ENCODE data around the gene B4GALNT3. TPM values are rescaled to one million over a fixed set of nuclear protein-coding genes. Genes with fewer than 3 reads are reported as not detected.
A peak's percentile ranks its signal among the peaks of the same experiment; 100 is the strongest.
"Not testable (repeated sequence)": the region's sequence is repeated elsewhere in the genome, so short reads cannot be mapped to it uniquely, and the experiment has no call there.

The B4GALNT3 gene
- total and polyA plus RNA-seq, 2 experiments from 2014 or later: 0.11 TPM; not detected in 1

- H3K9ac ChIP-seq: peak overlapping the region; percentile 61
- no peak for TF ChIP-seq EZH2phosphoT487 (IDR thresholded peaks at IDR 0.05; ENCODE audit: insufficient read depth, low read depth)
- TF ChIP-seq EZH2 (IDR thresholded peaks at IDR 0.05; ENCODE audit: insufficient read depth, poor library complexity, severe bottlenecking): no peak
- H3K27me3 ChIP-seq (replicated peaks; ENCODE audit: insufficient read depth): no peaks in the 10 kb centered on the region
- no peaks in the 10 kb centered on the region for H3K36me3 ChIP-seq (ENCODE audit: low read depth)
- WGBS, 2 experiments (ENCODE audit: low coverage in 1 of 2, low lambda C conversion rate in 2 of 2, missing lambda C conversion rate in 2 of 2): 37 to 38% methylated on average over 3 of the region's 3 CpGs
- no peaks in the 10 kb centered on the region for H3K79me2 ChIP-seq (ENCODE audit: insufficient read depth)
- H3K9me2 ChIP-seq (ENCODE audit: insufficient read depth): no peaks in the 10 kb centered on the region
- H3K9me3 ChIP-seq (ENCODE audit: low read depth): no peaks in the 10 kb centered on the region
- H3K4me1 ChIP-seq (ENCODE audit: insufficient read depth): peaks cover 31% of the 10 kb centered on the region
- H2AFZ ChIP-seq: peak overlapping the region; percentile 93
- no peak overlapping the region for H3K4me2 ChIP-seq (ENCODE audit: unreplicated experiment)
- in situ Hi-C loops (cut with MboI): loop anchor here (10.0 kb wide), 1 partner anchor 180 kb away; the partner anchor contains the start of gene WNK1
- peaks cover 26% of the 10 kb centered on the region for H3F3A ChIP-seq (ENCODE audit: insufficient read depth)
- H3K27ac ChIP-seq: peak overlapping the region; percentile 76
- H3K4me3 ChIP-seq: no peak overlapping the region
- no peaks in the 10 kb centered on the region for H4K20me1 ChIP-seq (ENCODE audit: insufficient read depth)
- peak; percentile 83 for DNase-seq
These were observed 114.9 kb downstream of the B4GALNT3 start for GRCh38 chr12:574475-575128.

- Histone ChIP-seq H3K36me3 (ENCODE audit: low read depth) (no peaks in the 10 kb centered on the region), H3K27ac (peak overlapping the region; percentile 76), H3K9ac (peak overlapping the region; percentile 61), H3F3A (ENCODE audit: insufficient read depth) (peaks cover 26% of the 10 kb centered on the region), H3K27me3 (replicated peaks; ENCODE audit: insufficient read depth) (no peaks in the 10 kb centered on the region), H3K4me2 (ENCODE audit: unreplicated experiment) (peak overlapping the region; percentile 30), H3K4me3 (no peak overlapping the region), H3K4me1 (ENCODE audit: insufficient read depth) (peaks cover 31% of the 10 kb centered on the region), H4K20me1 (ENCODE audit: insufficient read depth) (no peaks in the 10 kb centered on the region), H3K9me2 (ENCODE audit: insufficient read depth) (no peaks in the 10 kb centered on the region), H3K9me3 (ENCODE audit: low read depth) (no peaks in the 10 kb centered on the region), H3K79me2 (ENCODE audit: insufficient read depth) (no peaks in the 10 kb centered on the region), H2AFZ (peak overlapping the region; percentile 93)
- no peak for TF ChIP-seq EZH2 (IDR thresholded peaks at IDR 0.05; ENCODE audit: insufficient read depth, poor library complexity, severe bottlenecking)
- DNase-seq: peak; percentile 72
- WGBS, 2 experiments (ENCODE audit: low coverage in 1 of 2, low lambda C conversion rate in 2 of 2, missing lambda C conversion rate in 2 of 2): 63% methylated on average over 7 of the region's 7 CpGs
- in situ Hi-C loops (cut with MboI): loop anchor here (10.0 kb wide), 1 partner anchor 180 kb away; the partner anchor contains the start of gene WNK1
These were observed 115.4 kb downstream of the B4GALNT3 start for GRCh38 chr12:575129-575502.

GRCh38 chr12:575948-576614, 116.3 kb downstream of the B4GALNT3 start:
- in situ Hi-C loops (cut with MboI): loop anchor here (10.0 kb wide), 1 partner anchor 179 kb away; the partner anchor contains the start of gene WNK1
- H3K9ac ChIP-seq: peak overlapping the region; percentile 61
- H3K27me3 ChIP-seq (replicated peaks; ENCODE audit: insufficient read depth): no peaks in the 10 kb centered on the region

GRCh38 chr12:576615-577110, 116.9 kb downstream of the B4GALNT3 start:
- WGBS, 2 experiments (ENCODE audit: low coverage in 1 of 2, low lambda C conversion rate in 2 of 2, missing lambda C conversion rate in 2 of 2): 83 to 89% methylated on average over 14 of the region's 14 CpGs
- peak overlapping the region; percentile 93 for H2AFZ ChIP-seq
- no peaks in the 10 kb centered on the region for H4K20me1 ChIP-seq (ENCODE audit: insufficient read depth)
- H3K36me3 ChIP-seq (ENCODE audit: low read depth): no peaks in the 10 kb centered on the region
- H3K9me3 ChIP-seq (ENCODE audit: low read depth): no peaks in the 10 kb centered on the region
- H3K9me2 ChIP-seq (ENCODE audit: insufficient read depth): no peaks in the 10 kb centered on the region
- no peak for DNase-seq
- H3K4me1 ChIP-seq (ENCODE audit: insufficient read depth): peaks cover 22% of the 10 kb centered on the region
- no peak overlapping the region for H3K27ac ChIP-seq
- no peaks in the 10 kb centered on the region for H3K27me3 ChIP-seq (replicated peaks; ENCODE audit: insufficient read depth)
- peak overlapping the region; percentile 12; the same call in 1 of the 2 replicates for H3K4me3 ChIP-seq
- no peaks in the 10 kb centered on the region for H3K79me2 ChIP-seq (ENCODE audit: insufficient read depth)
- no peak for TF ChIP-seq EZH2phosphoT487 (IDR thresholded peaks at IDR 0.05; ENCODE audit: insufficient read depth, low read depth)
- H3F3A ChIP-seq (ENCODE audit: insufficient read depth): peaks cover 17% of the 10 kb centered on the region
- H3K4me2 ChIP-seq (ENCODE audit: unreplicated experiment): peak overlapping the region; percentile 30
- in situ Hi-C loops (cut with MboI): loop anchor here (10.0 kb wide), 1 partner anchor 178 kb away; the partner anchor contains the start of gene WNK1
- H3K9ac ChIP-seq: peak overlapping the region; percentile 61; the same call in 1 of the 2 replicates

More at GRCh38 chr12:575948-576614, 116.3 kb downstream of the B4GALNT3 start:
- Histone ChIP-seq H3K9me2 (ENCODE audit: insufficient read depth) (no peaks in the 10 kb centered on the region), H3K4me2 (ENCODE audit: unreplicated experiment) (peak overlapping the region; percentile 30), H3F3A (ENCODE audit: insufficient read depth) (peaks cover 21% of the 10 kb centered on the region), H3K79me2 (ENCODE audit: insufficient read depth) (no peaks in the 10 kb centered on the region), H3K4me3 (peak overlapping the region; percentile 12; the same call in 1 of the 2 replicates), H3K4me1 (ENCODE audit: insufficient read depth) (peaks cover 28% of the 10 kb centered on the region), H3K9me3 (ENCODE audit: low read depth) (no peaks in the 10 kb centered on the region), H3K36me3 (ENCODE audit: low read depth) (no peaks in the 10 kb centered on the region), H4K20me1 (ENCODE audit: insufficient read depth) (no peaks in the 10 kb centered on the region), H3K27ac (peak overlapping the region; percentile 76), H2AFZ (peak overlapping the region; percentile 93)
- 8 to 10% methylated on average over 38 of the region's 39 CpGs for WGBS, 2 experiments (ENCODE audit: low coverage in 1 of 2, low lambda C conversion rate in 2 of 2, missing lambda C conversion rate in 2 of 2)
- peak; percentile 80 for DNase-seq
- no peak for TF ChIP-seq EZH2 (IDR thresholded peaks at IDR 0.05; ENCODE audit: insufficient read depth, poor library complexity, severe bottlenecking)
- no peak for TF ChIP-seq EZH2phosphoT487 (IDR thresholded peaks at IDR 0.05; ENCODE audit: insufficient read depth, low read depth)

- H3K79me2 ChIP-seq (ENCODE audit: insufficient read depth); DNase-seq; H3K27me3 ChIP-seq (replicated peaks; ENCODE audit: insufficient read depth); H3K9ac ChIP-seq; H3K36me3 ChIP-seq (ENCODE audit: low read depth); H3K4me2 ChIP-seq (ENCODE audit: unreplicated experiment); H3K4me3 ChIP-seq; H3K9me2 ChIP-seq (ENCODE audit: insufficient read depth); H3K27ac ChIP-seq; H3F3A ChIP-seq (ENCODE audit: insufficient read depth); H3K9me3 ChIP-seq (ENCODE audit: low read depth); H2AFZ ChIP-seq; H4K20me1 ChIP-seq (ENCODE audit: insufficient read depth): not testable (repeated sequence)
- in situ Hi-C loops (cut with MboI): loop anchor here (10.0 kb wide), 1 partner anchor 177 kb away; the partner anchor contains the start of gene WNK1
- H3K4me1 ChIP-seq (ENCODE audit: insufficient read depth): peaks cover 16% of the 10 kb centered on the region
- 79 to 80% methylated on average over 19 of the region's 19 CpGs for WGBS, 2 experiments (ENCODE audit: low coverage in 1 of 2, low lambda C conversion rate in 2 of 2, missing lambda C conversion rate in 2 of 2)
These were observed 118.4 kb downstream of the B4GALNT3 start for GRCh38 chr12:577994-578747.
